Kidney (tissue), 22 donors: ENCODE measurements around the gene MYOG. TPM values are rescaled to one million over a fixed set of nuclear protein-coding genes. Genes with fewer than 3 reads are reported as not detected.

Experiments used
- DNase-seq, 5 donors: peaks; one replicate each; pipeline ENCODE4 v3.0.0-alpha.2; 2013 to 2020
- FAIRE-seq: peaks from 2 replicates; lab custom pipeline; 2012; peaks lifted over from hg19 to GRCh38; lab: Jason Lieb, UNC
- H3K27ac ChIP-seq, 2 donors: one replicate each; pipeline ENCODE4 v1.7.0; 2013; ENCODE audit warnings: low read depth in 2 of 2, low read length in 2 of 2, inconsistent platforms in 1 of 2
- H3K27me3 ChIP-seq: one replicate; pipeline ENCODE4 v1.7.1; 2013; ENCODE audit warnings: low read length, inconsistent platforms; ENCODE audit not compliant: control insufficient read depth, insufficient read depth
- H3K36me3 ChIP-seq, 3 donors: one replicate each; pipeline versions ENCODE4 v1.7.0 to v1.7.1; 2013; ENCODE audit warnings: low read length in 3 of 3, control low read depth in 1 of 3, inconsistent platforms in 1 of 3; ENCODE audit not compliant: insufficient read depth in 3 of 3, control insufficient read depth in 2 of 3
- H3K4me1 ChIP-seq, 3 donors: one replicate each; pipeline versions ENCODE4 v1.7.0 to v1.7.1; 2013; ENCODE audit warnings: low read length in 3 of 3, inconsistent platforms in 1 of 3, low read depth in 1 of 3; ENCODE audit not compliant: control insufficient read depth in 2 of 3, insufficient read depth in 2 of 3
- H3K4me3 ChIP-seq, 3 donors: one replicate each; pipeline versions ENCODE4 v1.7.0 to v1.8.1; 2013; ENCODE audit warnings: low read length in 3 of 3, control low read depth in 1 of 3, inconsistent platforms in 1 of 3
- H3K9ac ChIP-seq, 3 donors: one replicate each; pipeline versions ENCODE4 v1.7.0 to v1.7.1; 2013; ENCODE audit warnings: low read length in 3 of 3, control low read depth in 1 of 3, inconsistent platforms in 1 of 3
- H3K9me3 ChIP-seq, 3 donors: one replicate each; pipeline versions ENCODE4 v1.7.0 to v1.7.1; 2013; ENCODE audit warnings: low read length in 3 of 3, control low read depth in 1 of 3, inconsistent platforms in 1 of 3; ENCODE audit not compliant: control insufficient read depth in 2 of 3, insufficient read depth in 1 of 3
- CTCF ChIP-seq: IDR thresholded peaks from 3 replicates; pipeline ENCODE4 v1.5.1; 2012; ENCODE audit warnings: mild to moderate bottlenecking, moderate library complexity, borderline replicate concordance; ENCODE audit not compliant: insufficient read depth; ENCODE audit errors: extremely low read depth
- intact Hi-C: fragments of 100-400 bp; cut with DNase I; formaldehyde crosslinking; loops from one replicate; pipeline ENCODE4 v1.11.1; 2022
- long read RNA-seq, 10 donors: library from polyadenylated mRNA in 1 of 10; unstranded in 1 of 10; transcript quantifications; one replicate each; pipeline ENCODE4 v2.0.0 and lab custom pipeline, GENCODE V29; 2021 to 2026
- polyA plus RNA-seq: library from polyadenylated mRNA; stranded (reverse); fragments of 350-450 nt; fragmentation: Illumina TruSeq; extraction: RNeasy Lipid Tissue Mini Kit (QIAGEN cat#74804); gene quantifications from one replicate; pipeline ENCODE4 v1.2.3, GENCODE V29; 2014; ENCODE audit warnings: low read depth, low replicate concordance; ENCODE audit not compliant: insufficient read depth
- total RNA-seq: library from RNA; stranded (reverse); fragmentation: NEBNext Ultra II Directional; extraction: Animal tissue kit (Norgen Biotek cat#: 25700); gene quantifications from one replicate; pipeline ENCODE4 v1.2.1, GENCODE V29; 2021
- donor health status: control.
- donor health status: control.
- donor health status: control.
- donor health status: control.
- donor health status: control.
- donor health status: DM: yes; HTN: yes; CAD: no.
- donor health status: Normal renal cell carcinoma (clear cell type).

MYOG gene
- total RNA-seq (not detected), polyA plus RNA-seq (not detected)
- long read RNA-seq, donor 1, partial matches to known transcripts, result 0 of 1 reads
- long read RNA-seq, donor 1, other reads (novel, unspliced or antisense), result 0 of 1 reads
- long read RNA-seq, donor 2, result 0 reads
- long read RNA-seq, donor 3, partial matches to known transcripts, result 0 of 1 reads
- long read RNA-seq, donor 3, other reads (novel, unspliced or antisense), result 0 of 1 reads
- long read RNA-seq, donor 4, result 0 reads
- long read RNA-seq, donor 5, result 0 reads
- long read RNA-seq, donor 6, partial matches to known transcripts, result 0 of 1 reads
- long read RNA-seq, donor 6, other reads (novel, unspliced or antisense), result 0 of 1 reads
- long read RNA-seq, donor 7, result 0 reads
- long read RNA-seq, donor 8, result 0 reads
- long read RNA-seq, donor 9, partial matches to known transcripts, result 0 of 1 reads
- long read RNA-seq, donor 9, other reads (novel, unspliced or antisense), result 0 of 1 reads
- long read RNA-seq, donor 10, result 0 reads

GRCh38 chr1:203085528-203086406 lies at the start of gene MYOG:
Gene MYOG (minus strand): TSS chr1:203086012. CDS start chr1:203085961, 51 bp downstream.
- H3K9me3 ChIP-seq, result no peaks in the 10 kb centered on the region
- TF ChIP-seq CTCF, result no peak
- no peak within 1 kb of the TSS for H3K4me3 ChIP-seq
- FAIRE-seq (no peak), DNase-seq (peak in 4 of 5 donors; percentile 55 to 68 (median 60))
- no peaks in the 10 kb centered on the region for H3K27me3 ChIP-seq
- peaks cover 0 to 9% (median 4%) of the 10 kb centered on the region in 3 donors for H3K4me1 ChIP-seq
- intact Hi-C loops, result no loop called here
- H3K27ac ChIP-seq, result no peak within 1 kb of the TSS
- no peak within 1 kb of the TSS for H3K9ac ChIP-seq
- no peaks in the 10 kb centered on the region for H3K36me3 ChIP-seq

- FAIRE-seq, result no peak
- Histone ChIP-seq H3K36me3 (no peaks in the 10 kb centered on the region), H3K9me3 (no peaks in the 10 kb centered on the region), H3K4me3 (no peak overlapping the region), H3K27me3 (no peaks in the 10 kb centered on the region), H3K4me1 (peaks cover 0 to 4% (median 0%) of the 10 kb centered on the region in 3 donors), H3K9ac (no peak overlapping the region), H3K27ac (no peak overlapping the region)
- DNase-seq, result no peak
- intact Hi-C loops, result no loop called here
- no peak for TF ChIP-seq CTCF
Measured at GRCh38 chr1:203133970-203134725, 48.3 kb upstream of the MYOG start.

GRCh38 chr1:203131548-203132200 lies 45.9 kb upstream of the MYOG start:
- intact Hi-C loops, result no loop called here
- DNase-seq (no peak), FAIRE-seq (no peak)
- no peak overlapping the region for H3K9ac ChIP-seq
- H3K9me3 ChIP-seq, result no peaks in the 10 kb centered on the region
- H3K4me1 ChIP-seq, result peaks cover 3 to 20% (median 10%) of the 10 kb centered on the region in 3 donors
- no peak for TF ChIP-seq CTCF
- H3K27me3 ChIP-seq, result no peaks in the 10 kb centered on the region
- H3K4me3 ChIP-seq, result no peak overlapping the region
- H3K27ac ChIP-seq, result no peak overlapping the region
- H3K36me3 ChIP-seq, result no peaks in the 10 kb centered on the region
